GM21619 (cell line): ENCODE results near the gene ANKS1A.

Experiments used
- ATAC-seq: cut with Tn5 transposase; IDR thresholded peaks from one replicate; pipeline ENCODE4 v1.9.1; 2021; ENCODE audit not compliant: unreplicated experiment

The ANKS1A gene

DNA sequence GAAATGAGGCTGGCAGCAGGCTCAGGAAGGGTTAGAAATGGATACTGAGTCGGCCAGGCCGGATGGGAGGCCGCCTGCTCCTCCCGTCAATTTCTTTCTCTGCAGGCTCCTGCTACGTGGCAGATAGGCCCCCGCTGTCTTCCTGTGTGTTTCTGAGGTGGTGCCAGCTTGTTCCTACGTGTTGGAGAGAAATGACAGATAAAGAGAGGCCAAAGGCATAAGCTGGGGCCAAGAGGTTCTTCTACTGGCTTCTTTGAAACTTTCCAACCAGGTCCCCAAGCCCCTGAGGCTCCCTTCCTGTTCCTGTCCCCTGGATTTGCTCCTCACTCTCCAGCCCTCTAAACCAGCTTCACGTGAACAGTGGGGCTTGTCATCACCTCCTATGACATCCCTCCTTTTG, 175.2 kb downstream of the ANKS1A start:
- ATAC-seq: no peak

DNA sequence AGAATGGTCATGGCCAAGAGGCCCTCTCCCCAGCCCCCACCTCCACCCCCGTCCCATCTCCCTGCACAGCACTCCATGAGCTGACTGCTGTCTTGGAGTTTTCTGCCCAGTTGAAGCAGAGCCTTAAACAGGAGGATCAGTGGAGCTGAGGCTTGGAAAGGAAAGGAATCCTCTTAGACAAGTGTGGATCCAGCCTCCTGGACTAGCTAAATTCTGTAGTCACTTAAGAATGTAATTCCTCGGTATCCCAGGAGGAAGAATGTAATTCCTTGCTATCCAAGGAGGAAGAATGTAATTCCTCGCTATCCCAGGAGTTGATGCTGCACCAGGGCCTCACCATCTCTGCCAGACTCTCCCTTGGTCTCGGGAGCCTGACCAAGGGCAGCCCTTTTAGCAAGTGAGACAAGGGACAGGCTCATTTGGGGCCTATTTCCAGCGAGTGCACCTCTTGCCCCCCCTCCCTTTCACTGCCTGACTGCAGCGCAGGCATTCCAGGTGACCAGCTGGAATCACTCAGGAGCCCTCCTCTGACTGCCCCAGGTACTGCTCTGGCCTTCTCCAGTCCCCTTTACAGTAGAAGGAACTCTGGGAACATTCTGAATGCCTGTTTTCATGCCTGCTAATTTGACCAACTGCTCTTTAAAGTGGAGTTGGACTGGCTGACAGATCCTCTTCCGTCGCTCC, 175.8 kb downstream of the ANKS1A start:
- ATAC-seq: no peak

DNA sequence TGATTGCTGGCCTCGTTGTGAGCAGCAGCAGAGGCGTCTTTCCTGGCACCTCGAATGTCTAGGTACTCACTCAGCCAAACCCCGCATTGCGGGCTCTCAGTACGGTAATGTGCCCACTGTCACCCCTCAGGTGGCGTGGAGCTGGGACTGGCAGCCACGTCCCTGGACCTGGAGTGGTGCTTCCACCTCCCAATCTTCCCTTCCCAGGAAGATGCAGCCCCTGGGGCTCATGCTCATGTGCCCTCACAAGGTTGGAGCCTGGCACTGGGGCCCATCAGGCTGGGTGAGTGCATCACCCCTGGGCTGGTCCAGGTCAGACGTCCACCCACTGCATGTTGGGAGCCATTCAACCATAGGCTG, 176.4 kb downstream of the ANKS1A start:
- no peak for ATAC-seq

DNA sequence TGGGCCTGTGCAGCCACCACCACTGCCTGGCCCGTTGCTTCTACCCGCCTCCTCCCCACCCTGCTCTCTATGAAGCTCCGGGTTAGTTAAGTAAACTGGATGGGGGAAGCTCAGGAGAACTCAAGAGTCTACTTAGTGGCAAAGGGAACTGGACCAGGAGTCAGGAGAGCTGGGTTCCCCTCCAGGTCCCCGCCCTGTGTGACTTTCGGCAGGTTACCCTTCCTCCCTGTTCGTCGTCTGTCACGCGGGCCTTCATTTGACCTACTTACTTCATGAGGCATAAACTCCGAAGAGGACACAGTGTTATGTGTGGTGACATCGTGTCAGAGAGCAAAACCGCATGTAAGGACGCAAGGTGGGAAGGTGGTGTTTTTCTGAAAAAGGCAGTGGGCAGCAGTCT, 176.8 kb downstream of the ANKS1A start:
- ATAC-seq: no peak

DNA sequence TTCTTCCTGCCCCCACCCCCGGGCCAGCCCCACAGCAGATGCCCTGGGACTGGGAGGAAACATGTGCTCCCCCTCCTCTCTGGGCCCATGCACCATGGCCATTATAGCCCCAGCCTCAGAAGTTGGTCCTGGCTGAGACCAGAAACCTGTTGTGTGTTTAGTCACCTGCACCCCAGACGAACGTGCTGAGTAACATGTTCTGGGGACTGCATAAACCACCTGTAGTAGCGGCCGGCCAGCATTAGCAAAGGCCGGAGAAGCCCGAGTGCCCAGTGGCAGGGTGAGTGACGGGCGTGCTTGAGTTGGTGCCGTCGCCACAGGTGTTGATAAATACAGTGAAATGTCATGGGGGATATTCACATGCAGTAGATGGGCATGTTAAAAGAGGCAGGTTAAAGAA, 178.2 kb downstream of the ANKS1A start:
- ATAC-seq: no peak

DNA sequence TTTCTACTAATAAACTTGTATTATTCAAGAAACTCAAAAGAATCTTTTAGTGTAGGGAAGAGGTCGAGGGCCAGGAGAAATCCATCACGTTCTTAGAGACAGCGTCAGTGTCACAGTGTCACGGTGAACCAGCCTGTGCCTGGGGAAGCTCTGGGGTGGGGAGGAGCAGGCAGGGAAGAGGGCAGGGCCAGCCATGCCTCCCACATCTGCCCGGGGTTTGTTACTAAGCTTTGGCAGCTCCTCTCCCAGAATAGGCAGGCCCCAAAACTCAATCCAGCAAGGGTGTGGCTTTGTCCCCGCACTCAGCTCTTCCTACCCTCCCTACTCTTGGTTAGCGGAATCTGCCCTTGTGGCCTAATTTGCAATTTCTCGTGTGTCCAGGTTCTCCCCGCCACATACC, 179.2 kb downstream of the ANKS1A start:
- ATAC-seq: no peak

DNA sequence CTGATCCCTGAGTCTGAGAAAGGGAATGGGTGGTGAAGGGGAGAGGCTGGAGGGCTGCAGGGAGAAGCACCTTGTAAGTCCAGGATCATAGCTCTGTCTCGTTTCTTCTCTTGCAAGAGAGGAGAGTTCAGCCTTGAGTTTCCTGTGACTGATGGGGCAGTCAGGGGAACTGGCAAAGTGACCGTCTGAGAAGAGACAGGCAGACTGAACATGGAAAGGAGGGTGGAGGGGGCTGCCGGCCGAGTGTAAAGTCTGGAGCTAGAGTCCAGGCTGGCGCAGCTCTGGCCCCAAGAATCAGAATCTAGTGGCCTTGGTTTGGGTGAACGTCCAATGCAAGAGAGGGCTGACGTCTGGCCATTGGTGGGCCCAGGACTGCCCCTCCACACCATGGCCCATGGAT, 179.6 kb downstream of the ANKS1A start:
- ATAC-seq: no peak

DNA sequence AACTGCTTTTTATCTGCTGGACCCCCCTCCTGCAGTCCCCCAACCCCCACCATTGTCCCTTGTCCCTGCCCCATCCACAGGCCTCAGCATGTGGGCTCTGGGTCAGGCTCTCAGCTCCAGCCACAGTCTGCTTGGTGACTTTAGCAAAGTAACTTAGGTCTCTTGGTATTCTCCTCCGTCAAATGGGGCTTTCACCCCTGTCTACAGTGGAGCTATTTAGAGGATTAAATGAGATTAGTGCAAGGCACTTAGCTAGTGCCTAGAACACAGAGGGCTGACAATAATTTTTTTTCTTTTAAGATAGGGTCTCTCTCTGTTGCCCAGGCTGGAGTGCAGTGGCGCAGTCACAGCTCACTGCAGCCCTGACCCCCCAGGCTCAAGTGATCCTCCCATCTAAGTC, 180.2 kb downstream of the ANKS1A start:
- no peak for ATAC-seq

DNA sequence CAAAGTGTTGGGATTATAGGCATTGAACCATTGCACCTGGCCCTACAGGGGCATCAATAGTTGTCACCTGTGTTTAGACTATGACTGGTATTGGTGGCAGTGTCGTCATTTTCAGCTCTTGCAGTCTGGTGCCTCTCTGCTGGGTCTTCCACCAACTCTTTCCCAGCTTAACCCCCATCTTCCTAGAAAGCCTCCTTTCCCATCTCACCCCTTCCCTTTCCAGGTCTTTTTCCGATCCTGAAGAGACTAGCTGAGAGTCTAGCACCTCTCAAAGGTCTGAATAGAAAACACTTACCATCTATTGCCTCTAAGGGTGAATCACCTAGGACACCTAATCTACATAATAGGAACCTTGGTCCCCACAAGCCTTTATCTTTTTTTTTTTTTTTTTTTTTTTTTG, 181.1 kb downstream of the ANKS1A start:
- no peak for ATAC-seq

DNA sequence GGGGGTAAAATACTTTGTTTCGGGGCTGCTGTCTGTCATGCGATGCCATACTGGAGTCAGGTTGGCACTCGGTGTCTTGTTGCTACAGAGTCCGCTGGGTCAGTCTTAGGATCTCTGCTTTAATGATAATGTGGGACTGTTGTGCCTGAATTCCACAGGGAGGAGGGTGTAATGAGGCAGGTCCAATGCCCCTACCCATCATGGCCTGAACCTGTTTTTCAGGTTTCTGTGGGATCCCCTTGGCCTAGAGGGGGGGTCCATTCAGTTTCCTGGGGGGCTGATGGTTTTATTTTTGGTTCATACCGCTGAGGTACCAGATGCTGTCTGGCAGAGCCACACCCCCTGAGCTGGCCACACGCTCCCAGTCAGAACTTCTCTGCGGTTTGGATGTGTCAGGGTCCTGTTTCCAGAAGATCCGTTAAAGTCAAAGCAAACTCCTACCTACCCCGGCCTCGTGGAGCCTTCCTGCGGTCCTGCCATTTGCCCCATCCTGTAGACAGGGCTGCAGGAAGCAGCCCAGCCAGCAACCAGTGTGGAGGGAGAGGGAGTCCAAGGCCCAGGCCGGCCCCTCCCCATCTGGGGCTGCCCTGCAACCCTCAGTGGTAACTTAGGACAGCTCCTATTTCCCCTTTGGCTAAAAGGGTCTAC, 182.4 kb downstream of the ANKS1A start:
- ATAC-seq: no peak

DNA sequence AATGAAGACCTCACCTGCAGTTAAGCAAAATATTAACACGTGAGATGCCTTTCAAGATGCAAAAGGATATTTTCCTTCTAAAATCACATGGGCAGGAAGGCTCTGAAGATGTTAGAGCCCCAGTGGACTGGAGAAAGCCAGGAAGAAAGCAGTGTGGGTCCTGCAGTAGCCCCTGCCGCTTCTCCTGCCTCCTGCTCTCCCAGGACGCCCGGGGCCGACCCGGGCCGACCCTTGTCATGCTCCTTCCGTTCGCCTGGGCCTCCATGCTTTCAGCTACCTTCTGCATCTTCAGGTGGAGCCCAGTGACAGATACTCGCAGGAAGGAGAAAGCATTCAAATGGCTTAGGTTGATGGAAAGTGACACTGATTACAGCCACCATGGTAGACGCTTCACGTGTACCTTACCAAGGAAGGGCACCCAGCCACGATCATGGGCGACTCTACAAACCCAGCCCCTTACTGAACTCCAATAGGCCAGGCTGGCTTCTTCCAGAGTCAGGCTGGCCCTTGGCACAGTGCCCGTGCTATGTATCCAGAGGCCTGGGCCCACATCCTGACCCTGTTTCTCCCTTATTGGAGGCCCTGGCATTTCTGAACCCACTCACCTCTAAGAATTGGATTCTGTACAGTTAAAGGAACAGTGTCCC, 183.1 kb downstream of the ANKS1A start:
- no peak for ATAC-seq

DNA sequence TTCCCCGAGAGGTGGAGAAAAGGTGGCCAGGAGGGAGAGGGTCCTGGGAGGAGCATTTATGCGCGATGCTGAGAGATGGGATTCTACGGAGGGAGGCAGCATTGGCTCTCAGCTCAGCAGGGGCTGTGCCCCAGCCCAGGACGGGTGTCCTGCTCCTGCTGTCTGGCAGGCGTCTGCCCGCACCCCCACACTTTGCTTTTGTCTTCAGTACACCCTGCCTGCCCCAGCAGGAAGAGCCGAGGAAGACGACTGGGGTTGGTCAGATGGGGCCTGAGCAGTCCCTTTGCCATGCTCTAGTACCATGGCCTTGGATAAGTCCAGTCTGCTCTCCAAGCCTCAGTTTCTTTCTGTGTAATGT, 183.6 kb downstream of the ANKS1A start:
- no peak for ATAC-seq

DNA sequence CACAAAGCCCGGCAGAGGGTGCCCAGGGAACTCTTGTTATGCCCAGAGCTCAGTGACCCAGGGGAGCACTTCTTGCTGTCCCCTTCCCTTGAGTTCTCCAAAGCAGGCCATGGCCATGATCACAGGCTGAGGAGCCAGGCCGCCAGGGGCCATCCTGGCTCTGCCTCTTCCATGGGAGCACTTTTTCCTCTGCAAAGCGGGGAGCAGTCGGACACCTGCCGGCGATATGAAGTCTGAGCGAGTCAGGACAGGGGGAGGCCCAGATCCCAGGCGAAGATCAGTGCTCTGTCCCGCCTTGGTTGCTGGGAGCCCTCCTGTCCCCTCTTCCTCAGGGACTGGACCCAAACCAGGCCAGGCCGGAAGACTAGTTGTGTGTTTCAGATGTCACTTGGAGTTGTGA, 184.2 kb downstream of the ANKS1A start:
- ATAC-seq: no peak

DNA sequence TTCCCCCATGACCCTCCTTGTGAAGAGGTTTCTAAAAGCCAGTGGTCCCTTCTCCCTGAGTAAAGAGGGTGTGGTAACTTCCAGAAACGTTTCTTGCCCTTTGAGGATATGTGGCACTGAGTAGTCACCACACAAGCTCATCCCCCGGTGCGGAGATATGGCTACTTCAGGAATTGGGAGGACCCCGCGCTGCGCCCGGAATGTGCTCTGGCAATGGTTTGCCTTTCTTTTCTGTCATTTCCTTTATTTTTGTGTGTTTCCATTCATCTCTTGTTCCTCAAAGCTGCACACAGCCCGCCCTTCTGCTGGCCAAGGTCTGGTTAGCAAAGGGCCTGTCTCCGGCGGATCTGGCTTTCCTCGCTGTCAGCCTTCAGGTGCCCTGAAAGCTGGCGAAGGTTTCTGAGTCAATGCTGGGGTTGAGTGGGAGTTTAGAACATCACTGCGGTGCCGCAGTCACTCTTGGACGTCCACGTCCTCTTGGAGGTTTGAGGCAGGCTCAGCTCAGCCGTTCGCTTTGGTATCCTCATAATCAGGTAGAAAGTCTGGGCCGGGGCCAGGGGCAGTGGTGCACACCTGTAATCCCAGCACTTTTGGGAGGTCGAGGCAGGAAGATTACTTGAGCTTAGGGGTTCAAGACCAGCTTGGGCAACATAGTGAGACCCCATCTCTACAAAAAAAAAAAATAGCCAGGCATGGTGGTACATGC, 184.9 kb downstream of the ANKS1A start:
- no peak for ATAC-seq

DNA sequence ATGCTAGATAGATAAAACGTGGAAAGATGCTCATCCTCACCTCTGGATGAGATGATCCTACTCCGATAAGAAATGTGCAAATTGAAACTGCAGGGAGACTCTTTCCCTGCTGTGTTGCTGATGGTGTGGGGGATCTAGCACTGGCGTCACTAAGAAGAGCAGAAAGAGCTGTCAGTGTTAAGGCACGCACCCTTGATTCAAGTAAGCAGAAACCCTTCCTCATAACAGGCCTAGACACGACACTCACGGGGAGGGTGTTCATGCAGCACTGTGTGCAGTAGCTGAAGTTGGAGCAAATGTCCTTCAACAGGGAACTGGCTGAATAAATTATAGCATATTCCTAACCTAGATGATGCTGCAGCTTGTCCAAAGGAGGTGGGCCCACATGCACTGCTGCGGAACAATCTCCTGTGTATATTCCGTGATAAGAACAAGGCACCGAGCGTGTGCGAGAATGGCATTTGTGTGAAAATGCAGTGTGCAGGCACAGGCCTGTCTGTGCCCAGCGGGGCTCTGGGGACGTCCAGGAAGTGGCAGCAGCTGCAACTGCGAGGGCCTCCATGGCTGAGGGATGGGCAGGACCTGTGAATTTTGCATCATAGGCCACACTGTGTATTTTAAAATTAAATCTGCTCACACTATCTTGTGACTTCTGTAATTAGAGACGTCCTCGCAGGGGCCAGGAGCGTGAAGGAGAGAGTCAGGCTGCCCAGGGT, 188.1 kb downstream of the ANKS1A start:
- no peak for ATAC-seq

DNA sequence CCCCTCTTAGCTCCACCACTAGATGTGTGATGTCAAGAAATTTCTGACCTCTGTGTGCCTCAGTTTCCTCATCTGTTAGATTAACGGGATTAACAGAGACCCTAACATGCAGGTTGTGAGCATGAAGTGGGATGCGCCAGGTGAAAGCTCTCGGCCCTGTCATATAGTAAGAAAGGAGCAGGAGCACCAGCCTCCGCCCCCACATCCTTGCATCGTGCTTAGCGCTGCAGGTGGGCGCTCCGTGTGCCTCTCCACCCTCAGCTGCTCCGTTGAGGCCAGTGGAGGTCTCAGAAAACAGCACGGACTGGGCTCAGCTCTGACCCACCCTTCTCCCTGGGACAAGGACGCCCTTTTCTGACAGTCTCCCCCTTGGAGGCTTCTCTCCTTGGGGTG, 188.7 kb downstream of the ANKS1A start:
- no peak for ATAC-seq

DNA sequence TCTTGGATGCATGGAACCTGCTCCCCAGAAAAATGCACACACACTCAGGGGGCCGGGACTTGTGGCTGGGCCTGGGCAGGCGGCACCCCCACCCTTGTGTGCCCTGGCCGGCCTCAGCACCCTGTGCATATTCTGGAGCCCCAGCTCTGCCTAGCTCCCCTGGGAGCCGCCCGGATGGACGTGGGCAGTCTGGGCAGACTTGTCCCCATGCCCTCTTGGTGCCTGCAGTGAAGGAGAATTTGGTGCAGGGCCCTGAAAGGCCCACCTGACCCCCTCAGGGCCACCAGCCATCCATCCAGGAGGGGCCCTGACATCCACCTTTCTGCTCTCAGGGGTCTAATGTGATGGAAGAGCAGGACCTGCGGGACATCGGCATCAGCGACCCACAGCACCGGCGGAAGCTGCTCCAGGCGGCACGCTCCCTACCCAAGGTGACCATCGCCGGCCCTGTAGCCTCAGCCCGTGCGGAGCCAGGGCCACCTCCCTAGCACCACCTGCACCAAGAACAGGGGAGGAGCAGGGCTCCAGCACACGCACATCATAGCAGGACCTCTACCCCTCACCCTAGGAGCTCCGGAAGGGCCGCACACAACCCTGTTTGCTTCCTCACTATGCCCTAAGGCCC, 189.3 kb downstream of the ANKS1A start:
- no peak for ATAC-seq

DNA sequence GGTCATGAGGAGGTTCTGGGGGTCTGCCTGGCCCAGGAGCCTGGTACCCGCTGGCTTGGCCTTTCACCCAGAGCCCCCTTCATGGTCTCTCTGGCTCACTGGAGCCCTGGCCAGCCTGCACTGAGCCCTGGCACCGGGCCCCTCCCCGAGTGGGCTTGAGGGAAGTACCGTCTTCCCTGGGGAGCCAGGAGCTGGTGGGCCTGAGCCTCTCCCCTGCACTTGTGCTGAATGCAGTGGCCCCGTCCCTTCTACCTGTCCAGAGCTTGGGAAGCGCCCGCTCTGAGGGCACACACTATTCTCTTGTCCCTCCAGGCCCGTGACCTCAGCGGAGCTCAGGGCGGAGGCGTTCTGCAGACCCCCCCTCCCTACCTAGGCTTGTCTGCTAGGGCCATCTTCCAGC, 189.8 kb downstream of the ANKS1A start:
- ATAC-seq: no peak

DNA sequence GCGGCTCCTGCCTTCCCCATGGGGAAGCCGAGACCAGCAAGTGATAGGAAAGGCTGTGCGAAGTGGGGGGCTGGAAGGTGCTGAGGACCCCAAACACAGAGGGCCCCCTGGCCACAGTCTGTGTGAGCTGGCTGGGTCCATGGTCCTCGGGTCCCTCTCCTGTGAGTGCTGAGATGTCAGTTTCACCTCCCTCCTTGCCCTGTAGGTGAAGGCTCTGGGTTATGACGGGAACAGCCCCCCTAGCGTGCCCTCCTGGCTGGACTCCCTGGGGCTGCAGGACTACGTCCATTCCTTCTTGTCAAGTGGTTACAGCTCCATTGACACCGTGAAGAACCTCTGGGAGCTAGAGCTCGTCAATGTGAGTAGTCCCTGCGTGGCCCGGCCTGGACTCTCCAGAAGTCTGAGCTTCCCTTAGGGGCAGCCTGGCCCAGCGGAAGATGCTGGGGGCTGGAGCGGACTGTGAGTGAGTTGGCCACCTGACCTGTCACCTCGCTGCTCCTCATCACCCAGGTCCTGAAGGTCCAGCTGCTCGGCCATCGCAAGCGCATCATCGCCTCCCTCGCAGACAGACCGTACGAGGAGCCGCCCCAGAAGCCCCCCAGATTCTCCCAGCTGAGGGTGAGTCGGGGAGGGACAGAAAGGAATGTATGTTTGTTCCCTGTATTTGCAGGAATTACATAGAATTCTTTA, 190.4 kb downstream of the ANKS1A start:
- ATAC-seq: no peak

DNA sequence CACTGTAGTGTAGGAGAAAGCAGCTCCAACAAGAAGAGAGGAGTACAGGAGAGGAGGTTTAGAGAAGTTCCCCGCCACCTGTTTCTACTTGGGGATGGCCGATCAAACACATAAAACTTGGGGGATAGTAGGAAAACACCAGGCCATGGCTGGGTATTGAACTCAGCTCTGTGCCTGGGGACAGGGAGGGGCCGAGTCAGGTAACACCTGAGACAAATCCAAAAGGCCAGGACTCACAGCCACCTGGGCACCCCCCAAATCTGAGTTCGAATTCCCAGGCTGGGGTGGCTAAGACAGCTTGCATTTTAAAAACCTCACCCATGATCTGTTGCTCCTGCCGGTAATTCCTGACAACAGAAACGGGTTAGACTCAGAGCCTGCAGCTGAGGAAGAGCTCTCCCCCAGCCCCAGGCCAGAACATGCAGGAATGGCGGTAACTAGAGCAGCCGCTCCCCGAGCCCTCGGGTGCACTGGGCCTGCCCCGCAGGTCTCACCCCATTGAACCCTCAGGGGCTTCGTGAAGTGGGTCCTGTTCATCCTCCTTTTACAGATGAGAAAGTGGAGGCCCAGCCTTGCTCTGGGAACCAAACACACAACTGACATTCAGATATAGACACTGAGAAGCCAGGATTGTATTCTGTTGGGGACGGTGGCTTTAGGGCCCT, 191.1 kb downstream of the ANKS1A start:
- ATAC-seq: no peak
